Peyer's patch (tissue), 4 donors: Measurements from ENCODE around the gene TREML4.

Experiments used
- POLR2A ChIP-seq, 2 donors: fragments of 450-650 bp; IDR thresholded peaks; one replicate each; pipeline ENCODE4 v1.5.1; 2017; ENCODE audit warnings: antibody characterized with exemption in 2 of 2, mild to moderate bottlenecking in 2 of 2, moderate library complexity in 2 of 2
- TF ChIP-seq, protein P1 (sequence below), 6 experiments: fragments of 450-650 bp in 4 of 6; fragments of 200-600 bp in 2 of 6; sonication (generic) in 1 of 6; IDR thresholded peaks; one replicate each; pipeline ENCODE4 v1.5.1; 2017 to 2019; ENCODE audit warnings: antibody characterized with exemption in 6 of 6, mild to moderate bottlenecking in 3 of 6, moderate library complexity in 1 of 6

- TF ChIP-seq, protein P1, sequence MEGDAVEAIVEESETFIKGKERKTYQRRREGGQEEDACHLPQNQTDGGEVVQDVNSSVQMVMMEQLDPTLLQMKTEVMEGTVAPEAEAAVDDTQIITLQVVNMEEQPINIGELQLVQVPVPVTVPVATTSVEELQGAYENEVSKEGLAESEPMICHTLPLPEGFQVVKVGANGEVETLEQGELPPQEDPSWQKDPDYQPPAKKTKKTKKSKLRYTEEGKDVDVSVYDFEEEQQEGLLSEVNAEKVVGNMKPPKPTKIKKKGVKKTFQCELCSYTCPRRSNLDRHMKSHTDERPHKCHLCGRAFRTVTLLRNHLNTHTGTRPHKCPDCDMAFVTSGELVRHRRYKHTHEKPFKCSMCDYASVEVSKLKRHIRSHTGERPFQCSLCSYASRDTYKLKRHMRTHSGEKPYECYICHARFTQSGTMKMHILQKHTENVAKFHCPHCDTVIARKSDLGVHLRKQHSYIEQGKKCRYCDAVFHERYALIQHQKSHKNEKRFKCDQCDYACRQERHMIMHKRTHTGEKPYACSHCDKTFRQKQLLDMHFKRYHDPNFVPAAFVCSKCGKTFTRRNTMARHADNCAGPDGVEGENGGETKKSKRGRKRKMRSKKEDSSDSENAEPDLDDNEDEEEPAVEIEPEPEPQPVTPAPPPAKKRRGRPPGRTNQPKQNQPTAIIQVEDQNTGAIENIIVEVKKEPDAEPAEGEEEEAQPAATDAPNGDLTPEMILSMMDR (IDR thresholded peaks at IDR 0.05) = no peak
- no peak for TF ChIP-seq POLR2A (IDR thresholded peaks at IDR 0.05)
These were observed 19.9 kb downstream of the TREML4 start for GRCh38 chr6:41247882-41248705.
